Fibroblast of skin of abdomen (primary cell): ENCODE data around the gene PDE4D.
"Not testable (repeated sequence)": the region's sequence is repeated elsewhere in the genome, so short reads cannot be mapped to it uniquely, and the experiment has no call there.

Experiments used
- DNase-seq: peaks from one replicate; pipeline ENCODE4 v3.0.0-alpha.2; 2013

PDE4D gene

DNA sequence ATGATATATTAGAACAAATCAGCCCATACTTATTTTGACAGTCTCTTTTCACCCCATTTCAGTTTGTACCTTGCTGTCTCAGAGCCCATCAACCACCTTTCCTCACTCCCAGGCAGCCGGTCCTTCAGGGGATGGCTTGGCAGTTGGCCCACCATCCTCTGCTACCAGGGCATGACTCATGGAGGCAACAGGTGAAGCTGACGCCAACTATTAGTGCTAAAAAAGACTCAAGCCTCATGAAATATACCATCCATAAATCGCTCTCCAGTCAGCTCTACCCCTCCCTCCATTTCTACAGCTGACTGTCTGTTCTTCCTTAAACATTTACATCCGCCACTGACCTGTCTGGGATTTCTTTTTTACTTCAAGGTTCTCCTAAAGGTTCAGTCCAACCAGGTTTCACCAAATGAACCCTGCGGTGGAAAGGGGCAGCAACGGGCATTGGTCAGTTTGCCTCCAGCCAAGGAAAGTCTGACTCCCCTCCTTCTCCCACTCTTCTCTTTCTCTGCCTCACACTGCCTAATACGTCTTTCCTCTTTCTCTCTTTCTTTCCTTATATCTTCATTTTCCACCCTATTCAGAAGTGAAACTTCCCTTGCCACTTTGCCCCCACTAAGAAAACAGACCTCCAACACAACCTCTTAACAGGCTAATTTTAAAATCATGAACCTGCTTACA is 871.5 kb downstream of the PDE4D start:
- no peak for DNase-seq

DNA sequence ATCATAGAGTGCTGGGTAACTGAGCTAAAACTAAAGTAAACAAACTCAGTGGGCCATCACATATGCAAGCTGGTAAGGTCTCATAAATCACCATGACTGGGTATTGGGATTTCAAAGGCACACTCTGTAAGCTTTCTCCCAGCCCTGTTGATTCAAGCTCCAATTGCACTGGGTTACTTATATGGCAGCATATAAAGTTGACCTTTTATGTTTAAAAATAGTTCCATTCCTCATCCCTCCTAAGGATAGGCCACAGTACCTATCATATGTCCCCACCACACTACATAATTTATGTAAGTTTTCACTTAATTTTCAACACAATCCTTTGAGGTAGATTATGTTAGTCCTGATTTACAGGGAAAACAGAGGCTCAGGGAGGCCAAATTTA is 872.2 kb downstream of the PDE4D start:
- DNase-seq = no peak

DNA sequence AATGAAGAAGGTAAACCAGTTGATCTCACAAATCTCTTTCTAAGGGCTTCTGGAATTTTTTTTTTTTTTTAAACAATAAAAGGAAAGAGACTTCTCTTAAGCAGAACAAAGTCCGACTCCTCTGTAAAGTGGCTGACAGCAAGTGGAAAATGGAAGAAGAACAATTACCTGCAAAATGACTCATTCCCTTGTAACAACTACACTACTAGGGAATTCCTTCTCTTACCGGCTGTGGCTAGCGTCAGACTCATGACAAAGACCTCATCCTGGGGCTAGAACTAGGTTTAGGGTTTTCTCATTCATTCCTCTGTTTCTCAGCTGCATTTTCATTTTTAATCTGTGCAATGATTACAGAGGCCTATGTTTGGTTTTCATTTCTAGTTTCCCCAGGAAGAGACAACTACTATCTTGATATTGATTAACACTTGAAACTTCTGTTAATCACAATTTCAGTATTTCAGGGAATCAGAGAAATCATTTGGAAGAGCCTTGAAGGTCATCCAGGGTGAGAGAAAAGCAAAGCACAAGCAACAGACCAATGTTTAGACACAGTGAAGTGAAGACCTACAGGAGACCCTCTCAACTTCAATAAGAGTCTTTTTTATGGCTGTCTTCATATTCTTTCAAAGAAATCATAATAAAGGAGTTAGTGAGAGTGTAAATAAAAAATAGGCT is 872.8 kb downstream of the PDE4D start:
- DNase-seq = no peak

DNA sequence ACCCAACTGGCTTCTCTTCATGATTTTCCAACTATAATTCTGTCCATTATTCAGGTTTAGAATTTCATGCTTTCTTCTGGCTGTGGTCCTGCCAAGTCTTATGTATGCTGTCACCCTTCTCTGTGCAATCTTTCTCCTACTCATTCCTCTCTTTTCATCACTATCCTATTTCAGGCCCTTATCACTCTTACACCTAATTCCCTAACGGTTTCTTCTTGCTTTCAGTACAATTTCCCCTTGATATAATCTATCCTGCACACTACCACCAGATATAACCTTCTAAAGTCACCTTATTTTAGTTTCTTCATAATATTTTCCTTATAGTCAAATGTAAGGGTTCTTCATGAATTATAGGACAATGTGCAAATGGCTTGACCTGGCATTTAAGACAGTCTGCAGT is 874.4 kb downstream of the PDE4D start:
- no peak for DNase-seq

DNA sequence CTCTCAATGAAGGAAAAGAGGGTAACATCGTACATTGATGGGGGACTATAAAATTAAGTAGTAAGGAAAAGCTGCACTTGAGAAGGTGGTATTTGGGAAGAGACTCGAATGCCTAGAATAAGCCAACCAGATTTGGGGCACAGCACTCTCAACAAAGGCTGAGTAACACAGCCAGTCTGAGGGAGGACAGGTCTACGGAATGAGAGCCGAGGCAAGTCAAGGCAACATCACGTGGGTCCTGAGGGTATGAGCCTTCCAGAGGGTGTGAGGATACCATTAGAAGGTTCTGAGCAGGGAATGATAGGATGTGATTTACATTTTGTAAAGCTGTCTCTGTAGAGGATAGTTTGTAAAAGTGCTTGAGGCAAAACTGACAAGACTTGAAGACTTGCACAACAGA is 876.6 kb downstream of the PDE4D start:
- no peak for DNase-seq

DNA sequence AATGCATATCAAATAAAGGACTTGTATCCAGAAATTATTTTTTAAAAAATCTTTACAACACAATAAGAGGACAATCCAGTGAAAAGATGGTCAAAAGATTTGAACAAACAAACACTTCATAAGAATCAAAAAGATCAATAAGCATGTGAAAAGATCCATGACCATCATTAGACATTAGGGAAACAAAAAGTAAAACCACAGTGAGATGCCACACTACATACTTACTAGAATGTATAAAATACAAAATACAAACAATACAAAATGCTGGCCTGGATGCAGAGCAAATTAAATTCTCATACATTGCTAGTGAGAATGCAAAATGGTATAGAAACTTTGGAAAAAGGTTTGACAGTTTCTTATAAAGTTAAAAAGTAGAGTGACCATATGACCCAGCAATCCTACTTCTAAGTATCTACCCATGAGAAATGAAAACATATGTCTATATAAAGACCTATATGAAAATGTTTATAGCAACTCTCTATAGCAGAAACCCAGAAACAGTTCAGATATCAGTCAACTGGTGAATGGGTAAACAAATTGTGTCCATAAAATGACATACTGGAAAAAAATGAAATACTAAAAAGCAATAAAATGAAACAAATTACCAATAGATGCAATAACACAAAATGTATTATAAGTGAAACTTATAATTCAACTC is 884.6 kb downstream of the PDE4D start:
- no peak for DNase-seq

DNA sequence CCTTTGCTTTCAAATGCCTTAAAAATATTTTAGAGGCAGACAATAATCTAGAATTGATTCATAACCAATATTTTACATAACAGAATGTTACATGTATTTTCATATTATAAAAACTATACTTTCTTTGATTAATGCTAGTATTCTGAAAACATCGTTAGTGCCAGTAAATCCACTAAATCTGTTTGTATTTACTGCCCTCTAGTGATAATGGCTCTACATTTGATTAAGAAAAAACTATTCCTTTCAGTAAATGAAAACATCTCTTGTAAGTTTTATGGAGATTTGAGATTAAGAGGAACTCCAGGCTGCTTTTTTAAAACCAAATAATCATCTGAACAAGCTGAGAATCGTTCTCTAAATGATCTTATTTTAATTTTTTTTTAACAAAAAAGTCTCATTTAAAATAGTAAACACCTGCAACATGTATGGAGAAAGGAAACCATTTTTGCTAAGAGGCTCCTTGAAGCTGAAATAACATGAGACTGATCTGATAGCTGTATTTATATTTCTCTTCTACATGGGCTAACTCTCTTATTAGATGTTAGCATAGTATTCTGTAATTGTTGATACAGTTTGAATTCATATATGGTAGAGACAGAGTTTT is 886.0 kb downstream of the PDE4D start:
- peak; percentile 31 for DNase-seq

DNA sequence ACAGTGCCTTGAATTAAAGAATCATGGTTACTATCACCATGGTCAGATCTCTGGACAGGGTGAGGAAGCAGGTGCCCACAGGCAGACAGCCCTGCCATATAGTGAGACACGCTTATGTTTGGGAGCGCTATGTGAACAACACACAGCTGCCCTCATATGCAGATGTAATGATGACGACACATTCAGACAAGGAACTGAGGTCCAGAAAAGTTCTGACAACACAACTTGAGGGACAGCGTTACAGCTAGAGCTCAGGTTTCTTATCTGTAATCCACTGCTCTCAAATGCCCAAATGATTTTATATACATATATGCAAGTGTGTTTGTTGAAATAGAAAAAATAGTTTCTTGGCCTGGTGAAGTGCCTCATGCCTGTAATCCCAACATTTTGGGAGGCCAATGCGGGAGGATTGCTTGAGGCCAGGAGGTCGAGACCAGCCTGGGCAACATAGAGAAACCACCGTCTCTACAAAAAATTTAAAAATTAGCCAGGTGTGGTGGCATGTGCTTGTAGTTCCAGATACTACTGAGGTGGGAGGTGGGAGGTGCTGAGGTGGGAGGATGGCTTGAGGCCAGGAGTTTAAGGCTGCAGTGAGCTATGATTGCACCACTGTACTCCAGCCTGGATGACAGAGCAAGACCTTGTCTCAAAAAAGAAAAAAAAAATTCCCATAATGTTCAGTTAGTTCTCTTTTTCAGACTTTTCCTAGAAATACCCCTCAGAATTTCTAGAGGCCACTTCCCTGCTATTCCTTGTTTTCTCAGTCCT is 887.4 kb downstream of the PDE4D start:
- DNase-seq = no peak

DNA sequence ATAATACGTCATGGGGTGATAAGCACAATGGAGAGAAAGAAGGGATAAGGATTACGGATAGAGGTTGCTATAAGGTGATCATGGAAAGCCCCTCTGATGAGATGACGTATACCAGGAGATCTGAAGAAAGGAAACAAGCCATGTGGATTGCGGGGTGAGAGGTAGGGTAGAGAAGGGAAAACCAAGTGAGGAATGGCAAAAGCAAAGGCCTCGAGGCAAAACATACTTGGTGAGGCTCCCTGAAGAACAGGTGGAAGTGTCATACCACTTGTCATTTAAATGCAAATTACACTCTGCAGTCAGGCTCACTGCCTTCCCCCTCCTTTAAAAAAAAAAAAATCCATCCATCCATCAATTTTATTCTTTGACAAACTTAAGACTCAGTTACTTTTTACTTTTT is 889.9 kb downstream of the PDE4D start:
- no peak for DNase-seq

DNA sequence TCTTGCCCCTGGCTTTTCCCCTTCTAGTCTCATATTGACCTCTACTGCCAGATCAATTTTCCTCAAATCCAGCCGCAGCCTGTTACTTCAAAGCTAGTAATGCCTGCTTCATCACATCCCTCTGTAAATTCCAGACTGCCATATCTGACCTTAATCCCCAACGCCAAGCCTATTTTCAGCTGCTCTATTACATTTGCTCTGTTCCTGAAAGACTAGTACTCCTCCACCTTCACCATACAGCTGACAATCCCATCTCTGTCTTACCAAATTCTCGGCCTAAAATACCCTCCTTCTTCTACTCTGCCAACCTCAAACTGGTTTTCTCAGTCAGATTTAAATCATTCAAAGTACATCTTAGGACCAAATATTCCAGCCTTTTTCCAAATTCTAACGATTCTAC is 890.4 kb downstream of the PDE4D start:
- no peak for DNase-seq

DNA sequence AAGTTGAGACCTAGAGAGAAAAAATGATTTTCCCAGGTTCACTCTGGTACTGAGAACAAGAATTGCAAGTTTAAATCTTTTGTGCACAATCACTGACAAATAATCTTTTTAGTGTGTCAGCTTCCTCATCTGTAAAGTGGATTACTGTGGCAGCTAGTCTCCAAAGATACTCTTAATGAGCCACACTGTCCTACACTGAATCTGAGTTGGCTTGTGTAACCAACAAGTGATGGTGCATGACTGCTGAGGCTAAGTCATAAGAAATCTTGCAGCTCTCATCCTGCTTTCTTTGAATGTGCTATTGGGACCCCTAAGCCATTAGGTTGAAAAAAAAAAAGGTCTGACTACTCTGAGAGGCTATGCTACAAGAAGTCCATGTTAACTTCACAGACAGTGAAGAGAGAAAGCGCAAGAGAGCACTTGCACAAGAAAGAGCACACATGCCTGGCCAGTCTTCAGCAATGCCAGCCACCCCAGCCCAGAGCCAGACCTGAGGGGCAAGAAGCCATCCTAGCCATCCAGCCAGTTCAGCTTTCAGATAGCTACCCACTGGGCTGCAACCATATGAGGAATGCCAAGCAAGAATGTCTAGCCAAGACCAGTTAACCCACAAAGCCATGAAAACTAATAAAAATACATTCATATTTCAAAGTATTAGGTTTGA is 891.2 kb downstream of the PDE4D start:
- DNase-seq = no peak

DNA sequence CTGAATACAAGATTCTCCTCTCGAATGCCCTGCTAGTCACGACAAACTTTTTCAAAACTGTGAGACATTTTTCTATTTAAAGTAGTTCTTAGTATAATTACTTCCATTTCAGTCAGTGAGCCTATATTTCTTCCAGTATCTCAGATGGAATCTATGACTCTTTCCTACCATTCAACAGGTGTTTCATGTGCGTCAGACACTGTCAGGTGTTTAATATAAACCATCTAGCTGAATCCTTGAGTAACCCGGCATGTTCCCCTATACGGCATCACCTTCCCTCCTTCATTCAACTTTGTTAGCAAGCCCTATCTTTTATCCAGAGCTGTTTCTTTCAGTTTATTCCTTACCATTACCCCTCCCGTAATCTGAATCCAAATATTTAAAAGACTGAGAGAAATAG is 891.8 kb downstream of the PDE4D start:
- no peak for DNase-seq

DNA sequence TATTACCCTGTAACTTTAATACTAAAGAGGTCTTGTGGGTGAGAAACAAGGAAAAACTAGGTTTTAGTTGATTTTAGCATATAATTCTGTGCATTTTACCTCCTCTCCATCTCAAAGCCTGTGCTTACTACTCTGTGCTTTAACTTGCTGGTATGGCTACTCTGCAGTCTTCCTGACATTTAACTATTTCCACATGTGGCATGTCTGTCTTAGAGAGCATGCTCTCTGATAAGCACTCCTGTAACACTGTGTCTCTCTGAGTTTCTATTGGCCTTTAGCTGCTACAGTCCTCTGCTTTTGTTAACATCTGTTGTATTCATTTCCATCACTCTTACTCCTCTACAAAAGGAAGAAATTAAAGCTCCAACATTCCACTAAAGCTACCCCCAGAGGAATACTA is 892.4 kb downstream of the PDE4D start:
- DNase-seq = peak; percentile 63

DNA sequence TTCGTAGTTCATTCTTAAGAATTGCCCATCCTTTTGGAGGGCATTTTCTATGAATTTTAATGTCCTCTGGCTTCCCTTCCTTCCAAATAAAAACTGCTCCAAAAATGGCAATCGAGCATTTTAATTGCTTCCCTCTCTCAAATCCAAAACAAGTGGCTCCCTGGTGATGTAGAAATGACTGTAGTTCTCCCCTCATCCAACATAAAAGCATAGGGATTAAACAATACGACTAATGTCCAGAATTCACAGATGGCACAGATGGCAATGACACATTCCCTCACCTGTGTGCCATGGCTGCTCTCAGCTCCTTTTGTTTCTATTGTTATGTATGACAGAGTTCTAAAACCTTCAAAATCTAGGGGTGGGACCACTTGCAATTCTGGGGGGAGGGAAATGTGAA is 893.3 kb downstream of the PDE4D start:
- no peak for DNase-seq

DNA sequence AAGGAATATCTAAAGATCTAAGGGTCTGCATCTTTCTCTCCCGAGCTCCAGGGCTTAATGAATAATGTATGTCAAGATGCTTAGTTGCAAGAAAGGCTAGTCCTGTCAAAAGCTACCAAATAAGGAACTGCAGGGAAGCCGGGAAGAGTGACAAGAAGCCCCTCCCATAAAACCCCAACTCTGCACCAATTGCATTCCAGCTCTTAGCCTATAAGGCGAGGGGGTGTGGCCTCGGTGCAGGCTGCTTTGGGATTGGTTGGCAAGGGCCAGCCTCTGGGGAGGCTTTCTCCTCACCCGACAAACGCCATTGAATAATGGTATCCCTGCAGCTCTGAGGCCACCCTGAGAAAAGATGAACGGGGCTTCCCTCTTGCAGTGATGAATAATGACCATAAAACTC is 893.7 kb downstream of the PDE4D start:
- no peak for DNase-seq

DNA sequence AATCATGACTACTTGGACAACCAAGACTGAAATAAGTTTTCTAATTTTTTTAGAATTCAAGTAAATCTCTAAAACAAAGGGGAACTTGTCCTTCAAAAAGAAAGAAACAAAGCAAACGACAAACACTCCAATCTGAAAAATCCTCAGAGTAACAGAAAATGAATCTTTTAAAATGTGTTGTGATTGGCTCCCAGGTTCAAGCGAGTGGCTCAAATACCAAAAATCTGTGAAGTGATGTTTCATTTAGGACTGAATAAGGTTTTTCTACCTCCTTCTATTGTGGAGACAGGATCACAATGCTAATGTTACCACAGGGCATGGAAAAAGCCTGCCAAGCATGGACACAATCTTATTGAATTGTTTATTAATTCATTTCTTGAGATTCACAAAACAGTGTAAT is 895.0 kb downstream of the PDE4D start:
- DNase-seq = no peak

DNA sequence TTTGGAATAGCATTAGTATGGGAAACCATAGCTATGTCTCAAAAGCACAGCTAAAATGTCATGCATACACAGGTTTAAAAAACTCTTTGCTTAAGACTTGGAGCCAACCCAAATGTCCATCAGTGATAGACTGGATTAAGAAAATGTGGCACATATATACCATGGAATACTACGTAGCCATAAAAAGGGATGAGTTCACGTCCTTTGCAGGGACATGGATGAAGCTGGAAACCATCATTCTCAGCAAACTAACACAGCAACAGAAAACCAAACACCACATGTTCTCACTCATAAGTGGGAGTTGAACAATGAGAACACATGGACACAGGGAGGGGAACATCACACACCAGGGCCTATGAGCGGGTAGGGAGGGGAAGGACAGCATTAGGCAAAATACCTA is 897.7 kb downstream of the PDE4D start:
- DNase-seq = not testable (repeated sequence)

DNA sequence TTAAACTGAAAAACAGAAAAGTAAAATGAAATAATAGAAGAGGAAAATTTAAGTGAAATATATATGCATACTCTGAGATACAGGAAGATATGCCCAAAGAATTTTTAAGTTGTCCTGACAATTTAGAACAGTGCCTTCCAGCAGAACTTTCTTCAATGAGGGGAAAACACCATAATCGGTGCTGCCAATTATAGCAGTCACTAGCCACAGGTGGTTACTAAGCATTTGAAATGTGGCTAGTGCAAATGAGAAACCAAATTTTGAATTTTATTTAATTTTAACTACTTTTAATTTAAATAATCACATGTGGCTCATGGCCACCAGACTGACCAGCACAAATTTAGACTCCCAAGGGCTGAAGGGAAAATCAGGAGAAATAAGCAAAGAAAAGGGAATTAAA is 900.1 kb downstream of the PDE4D start:
- DNase-seq = no peak

DNA sequence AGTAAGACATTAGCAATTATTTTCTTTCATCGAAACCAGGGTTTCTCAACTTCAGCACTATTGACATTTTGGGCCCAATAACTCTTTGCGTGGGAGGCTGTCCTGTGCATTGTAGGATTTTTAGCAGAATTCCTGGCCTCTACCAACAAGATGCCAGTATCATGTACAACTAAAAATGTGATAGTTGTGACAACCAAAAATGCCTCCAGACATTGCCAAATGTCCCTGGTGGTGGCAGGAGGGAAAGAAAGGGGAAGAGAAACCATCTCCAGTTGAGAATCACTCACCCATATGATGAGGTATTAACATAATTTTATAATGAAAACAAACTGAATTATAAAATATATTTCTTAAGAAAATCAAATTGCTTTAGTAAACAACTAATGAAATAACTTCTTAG is 904.6 kb downstream of the PDE4D start:
- DNase-seq = no peak

DNA sequence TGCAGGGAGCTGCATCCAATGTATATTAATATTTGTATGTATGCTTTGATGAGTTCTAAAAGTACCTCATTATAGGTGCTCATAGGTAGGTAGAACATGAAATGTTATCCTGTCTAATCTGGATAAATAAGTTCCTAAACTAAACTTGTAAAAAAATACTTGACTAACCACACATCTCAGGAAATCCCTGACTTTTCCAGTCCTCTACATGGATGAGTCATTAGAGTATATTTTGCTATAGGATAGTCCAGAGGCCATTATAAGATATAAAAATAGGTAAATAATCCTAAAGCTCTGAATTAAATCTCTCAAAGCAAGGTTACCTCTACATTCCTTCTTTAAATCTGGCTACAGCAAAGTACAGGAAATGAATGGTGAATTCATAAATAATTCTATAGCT is 906.3 kb downstream of the PDE4D start:
- DNase-seq = peak; percentile 13

DNA sequence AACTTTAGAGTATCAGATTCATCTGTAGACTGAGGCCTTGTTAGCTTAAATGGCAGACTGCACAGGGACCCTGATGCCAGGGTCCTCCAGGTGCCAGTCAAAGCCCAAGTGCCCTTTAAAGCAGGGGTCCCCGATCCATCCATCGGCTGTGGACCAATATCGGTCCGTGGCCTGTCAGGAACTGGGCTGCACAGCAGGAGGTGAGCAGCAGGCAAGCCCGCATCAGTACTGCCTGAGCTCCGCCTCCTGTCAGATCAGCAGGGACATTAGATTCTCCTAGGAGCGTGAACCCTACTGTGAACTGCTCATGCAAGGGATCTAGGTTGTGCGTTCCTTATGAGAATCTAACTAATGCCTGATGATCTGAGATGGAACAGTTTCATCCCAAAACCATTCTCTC is 907.2 kb downstream of the PDE4D start:
- DNase-seq = no peak

DNA sequence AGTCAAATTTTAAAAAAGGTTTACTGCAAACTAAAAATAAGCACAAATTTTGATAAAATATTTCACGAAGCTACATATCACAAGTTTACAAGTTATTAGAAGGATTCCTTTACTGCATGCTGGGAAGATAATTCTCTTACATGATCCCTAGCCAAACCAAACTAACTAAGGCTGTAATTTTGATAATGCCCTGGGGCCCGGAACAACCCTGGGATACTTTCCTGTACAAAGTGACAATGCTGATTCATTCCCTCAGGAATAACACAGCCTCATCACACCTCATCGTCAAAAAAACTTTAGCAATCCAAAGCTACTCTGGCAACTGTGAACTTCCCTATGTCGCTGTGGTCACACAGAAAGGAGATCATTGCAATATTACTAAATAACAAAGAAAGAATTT is 907.8 kb downstream of the PDE4D start:
- no peak for DNase-seq
